ENCODE data around the gene PER2. TPM values are rescaled to one million over a fixed set of nuclear protein-coding genes. Genes with fewer than 3 reads are reported as not detected.

Gene PER2
- total and polyA plus RNA-seq, 2 of the 13 experiments (the other 11 are each of a cell fraction or from before 2014, with no cell fraction given), result 5.1 to 9.4 TPM

GRCh38 chr2:238267341-238267710, 21.1 kb downstream of the PER2 start (continued):
- TF ChIP-seq AFF4 (CRISPR knock-in tag; IDR thresholded peaks at IDR 0.05), result no peak
- no peak for TF ChIP-seq CREM (IDR thresholded peaks at IDR 0.05)
- TF ChIP-seq CREM (CRISPR knock-in tag; IDR thresholded peaks at IDR 0.05), result no peak
- no peak for TF ChIP-seq MBNL3 (CRISPR knock-in tag; conservative IDR thresholded peaks at IDR 0.05)

- Histone ChIP-seq H3K4me1 (ENCODE audit: insufficient read depth, low read length) (peaks cover 39% of the 10 kb centered on the region), H3K79me2 (ENCODE audit: insufficient read depth, low read length) (no peaks in the 10 kb centered on the region), H3K27me3 (ENCODE audit: control insufficient read depth in 1 of 2, insufficient read depth in 2 of 2, low read length in 2 of 2) (no peaks in the 10 kb centered on the region), H3K9ac (ENCODE audit: insufficient read depth, low read depth, low read length) (no peak overlapping the region), H4K20me1 (ENCODE audit: insufficient read depth, low read length) (no peaks in the 10 kb centered on the region), H3K36me3 (replicated peaks in 1 of 2; ENCODE audit: control insufficient read depth in 1 of 2, insufficient read depth in 2 of 2, low read length in 2 of 2) (peaks cover 20 to 74% of the 10 kb centered on the region in 2 experiments), H2AFZ (ENCODE audit: low read length) (no peak overlapping the region), H3K9me3 (ENCODE audit: low read length) (no peaks in the 10 kb centered on the region), H3K27ac (ENCODE audit: extremely low read length, insufficient read depth, low read length) (no peak overlapping the region), H3K4me2 (ENCODE audit: low read depth, low read length) (no peak overlapping the region), H3K4me3 (replicated peaks in 1 of 3; ENCODE audit: insufficient read depth in 1 of 3, low read depth in 2 of 3, low read length in 3 of 3) (no peak overlapping the region)
- ATAC-seq (no peak), DNase-seq (ENCODE audit: low spot score) (no peak), FAIRE-seq (no peak)
- ChIA-PET CTCF (ENCODE audit: low intra/inter-chr PET ratio, low total read pairs) (interaction anchor here (0.8 kb wide), 1 partner anchor 10 kb away, joined by 3 read pairs; no protein-coding TSS in a partner anchor), POLR2A (interaction anchor here (0.8 kb wide), 1 partner anchor 11 kb away, joined by 3 read pairs; no protein-coding TSS in a partner anchor)
- TF ChIP-seq ZNF333 (CRISPR knock-in tag; IDR thresholded peaks at IDR 0.05; ENCODE audit: borderline replicate concordance) (no peak), PREB (CRISPR knock-in tag; IDR thresholded peaks at IDR 0.05) (no peak), NFE2L1 (CRISPR knock-in tag; IDR thresholded peaks at IDR 0.05; ENCODE audit: borderline replicate concordance) (no peak), JUN (CRISPR knock-in tag; IDR thresholded peaks at IDR 0.05) (no peak), STAT6 (CRISPR knock-in tag; IDR thresholded peaks at IDR 0.05; ENCODE audit: borderline replicate concordance) (no peak), ATM (IDR thresholded peaks at IDR 0.05; ENCODE audit: borderline replicate concordance) (no peak), NR2F2 (IDR thresholded peaks at IDR 0.05; ENCODE audit: borderline replicate concordance, low read depth) (no peak), EHMT2 (IDR thresholded peaks at IDR 0.05; ENCODE audit: borderline replicate concordance, low read depth, low read length) (no peak), ZNF567 (CRISPR knock-in tag; IDR thresholded peaks at IDR 0.05; ENCODE audit: borderline replicate concordance) (no peak)
- intact Hi-C loops (cut with micrococcal nuclease; ENCODE audit: unreplicated experiment) (no loop called here), in situ Hi-C loops (cut with HindIII; ENCODE audit: extremely low pct_ligation_motif_present, low pct_unique_long_range_greater_than_20kb) (loop anchor here (10.0 kb wide), 1 partner anchor 411 kb away; the partner anchor contains the start of gene RAMP1)
- 93% methylated on average over 11 of the region's 11 CpGs for WGBS (ENCODE audit: low lambda C conversion rate)
- no TSS peak for BruUV-seq (replicated peaks)
Measured at GRCh38 chr2:238265605-238266004, 22.8 kb downstream of the PER2 start.
